Activated naive CD8-positive, alpha-beta T cell treated with anti-CD3 and anti-CD28 coated beads, Interleukin-2, amount 50 U/mL, for 24 hours (primary cell): ENCODE results near the gene CALHM3.
A peak's percentile ranks its signal among the peaks of the same experiment; 100 is the strongest.

ENCODE experiments used
- ATAC-seq: fragments of 150-1000 bp; cut with Tn5 transposase; one replicate; pipeline ENCODE4 v1.10.0; 2021
- DNase-seq: peaks from one replicate; pipeline ENCODE4 v3.0.0; 2021
- H3K27ac Mint-ChIP-seq: one replicate; pipeline ENCODE4 v1.8.0; 2021; ENCODE audit warnings: mild to moderate bottlenecking, mixed read lengths
- H3K27me3 Mint-ChIP-seq: one replicate; pipeline ENCODE4 v1.8.0; 2021; ENCODE audit warnings: mixed read lengths
- H3K36me3 Mint-ChIP-seq: one replicate; pipeline ENCODE4 v1.8.0; 2021; ENCODE audit warnings: low read depth, mixed read lengths
- H3K4me1 Mint-ChIP-seq: one replicate; pipeline ENCODE4 v1.8.0; 2021; ENCODE audit warnings: mixed read lengths
- H3K4me3 Mint-ChIP-seq: one replicate; pipeline ENCODE4 v1.8.0; 2021; ENCODE audit warnings: mild to moderate bottlenecking, moderate library complexity, mixed read lengths
- H3K9me3 Mint-ChIP-seq: one replicate; pipeline ENCODE4 v1.8.0; 2021; ENCODE audit warnings: mixed read lengths

CALHM3 gene

DNA sequence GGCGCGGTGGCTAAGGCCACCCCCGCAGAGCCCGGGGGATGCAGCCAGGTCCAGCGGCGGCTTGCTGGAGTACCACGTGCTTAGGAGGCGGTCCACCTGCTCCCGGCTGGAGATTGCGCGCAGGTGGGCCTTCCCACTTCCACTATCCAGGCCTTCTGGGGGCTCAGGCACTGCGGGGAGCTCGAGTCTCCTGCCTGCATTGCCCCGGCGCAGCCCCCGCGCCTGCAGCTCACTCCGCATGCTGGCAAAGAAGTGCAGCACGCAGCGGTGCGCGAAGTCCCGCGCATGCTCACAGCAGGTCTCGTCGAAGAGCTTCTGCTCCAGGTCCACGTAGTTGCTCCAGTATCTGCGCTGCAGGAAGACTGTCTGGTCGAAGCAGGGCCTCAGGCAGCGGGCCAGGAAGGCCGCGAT is 5.8 kb downstream of the CALHM3 start:
- Mint-ChIP-seq H3K27me3 (peaks cover 3% of the 10 kb centered on the region), H3K9me3 (no peaks in the 10 kb centered on the region), H3K4me1 (peaks cover 23% of the 10 kb centered on the region), H3K36me3 (peaks cover 2% of the 10 kb centered on the region), H3K27ac (no peak overlapping the region), H3K4me3 (no peak overlapping the region)
- ATAC-seq (no peak), DNase-seq (no peak)

DNA sequence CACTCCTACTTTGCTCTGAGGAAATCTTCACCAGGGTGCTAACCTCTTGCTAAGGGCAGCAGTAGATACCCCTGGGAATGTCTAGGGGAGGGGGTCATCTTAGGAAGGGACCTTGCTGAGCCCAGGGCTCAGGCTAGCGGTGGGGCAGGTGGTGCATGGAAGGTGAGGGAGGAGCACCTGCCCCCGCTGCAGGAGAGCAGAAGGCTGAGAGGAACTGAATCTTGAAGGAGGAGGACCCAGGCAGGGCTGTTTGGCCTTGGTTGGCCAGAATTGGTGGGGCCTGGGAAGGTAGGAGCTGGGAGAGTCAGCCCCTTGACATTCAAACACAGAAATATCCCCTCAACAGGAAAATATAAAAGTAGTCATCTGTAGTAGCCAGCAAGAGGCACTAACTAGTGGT is 7.0 kb downstream of the CALHM3 start:
- ATAC-seq (no peak), DNase-seq (no peak)
- Mint-ChIP-seq H3K9me3 (no peaks in the 10 kb centered on the region), H3K4me3 (peak overlapping the region; percentile 54), H3K27ac (peak overlapping the region; percentile 67), H3K36me3 (peaks cover 2% of the 10 kb centered on the region), H3K27me3 (peaks cover 3% of the 10 kb centered on the region), H3K4me1 (peaks cover 27% of the 10 kb centered on the region)

DNA sequence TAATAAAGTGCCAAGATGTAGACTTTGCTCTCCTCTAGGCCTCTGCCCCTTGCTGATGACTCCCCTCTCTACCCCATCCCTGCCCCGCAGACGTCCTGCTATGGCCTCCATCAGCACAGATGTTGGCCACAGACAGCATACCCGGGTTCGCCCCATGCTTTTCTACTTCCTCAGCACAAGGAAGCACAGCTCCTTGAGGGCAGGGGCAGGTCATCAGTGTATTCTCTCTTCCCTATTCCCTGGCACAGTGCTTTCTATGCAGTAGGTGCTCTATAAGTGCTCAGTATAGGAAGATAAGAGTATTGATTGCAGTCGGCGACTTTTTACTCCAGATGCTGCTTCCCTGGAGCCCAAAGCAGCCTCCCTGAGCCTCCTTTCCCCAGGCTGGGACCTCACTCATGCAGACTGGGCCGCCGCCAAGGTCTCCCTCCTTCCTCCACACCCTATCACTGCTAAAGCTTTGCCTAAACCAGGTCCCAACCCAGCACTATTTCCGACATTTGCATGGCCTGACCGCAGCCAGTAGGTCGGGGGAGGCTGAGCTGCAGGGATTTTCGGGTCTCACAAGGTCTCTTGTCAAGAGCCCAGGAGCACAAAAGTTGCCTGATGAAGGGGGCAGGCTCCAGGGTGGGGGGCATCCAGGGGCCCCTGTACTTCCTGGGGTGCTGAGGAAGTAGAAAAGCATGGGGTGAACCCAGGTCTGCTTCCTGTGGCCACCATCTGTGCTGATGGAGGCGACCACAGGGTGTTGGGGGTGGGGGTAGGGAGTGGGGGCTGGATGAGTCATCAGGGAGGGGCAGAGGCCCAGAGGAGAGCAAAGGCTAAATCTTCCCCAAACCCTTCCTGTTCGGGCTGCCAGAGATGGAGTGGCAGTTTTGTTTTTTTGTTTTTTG is 8.0 kb downstream of the CALHM3 start:
- peaks cover 27% of the 10 kb centered on the region for H3K4me1 Mint-ChIP-seq
- peaks cover 3% of the 10 kb centered on the region for H3K27me3 Mint-ChIP-seq
- no peaks in the 10 kb centered on the region for H3K9me3 Mint-ChIP-seq
- peak; percentile 92 for ATAC-seq
- peaks cover 2% of the 10 kb centered on the region for H3K36me3 Mint-ChIP-seq
- peak; percentile 72 for DNase-seq
- peak overlapping the region; percentile 67 for H3K27ac Mint-ChIP-seq
- H3K4me3 Mint-ChIP-seq = peak overlapping the region; percentile 54

DNA sequence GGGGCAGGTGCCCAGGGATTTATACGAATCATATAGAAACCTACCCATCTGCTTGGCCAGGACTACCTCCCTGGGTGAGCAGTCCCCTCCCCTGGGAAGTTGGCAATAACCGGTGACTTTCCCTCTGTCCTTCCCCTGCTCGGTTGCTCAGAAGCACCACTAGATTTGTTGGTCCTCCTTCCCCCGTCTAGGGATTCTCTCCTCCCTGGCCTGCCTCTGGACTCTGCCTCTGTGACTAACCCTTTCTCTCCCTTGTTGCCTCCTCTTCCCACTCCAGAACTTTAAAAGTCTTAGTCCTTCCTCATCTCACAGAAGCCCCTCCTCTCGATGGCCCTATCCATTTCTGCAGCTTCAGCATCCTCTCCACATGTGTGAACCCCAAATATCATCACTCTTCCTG is 9.8 kb downstream of the CALHM3 start:
- no peak overlapping the region for H3K4me3 Mint-ChIP-seq
- H3K27ac Mint-ChIP-seq = no peak overlapping the region
- H3K36me3 Mint-ChIP-seq = peaks cover 2% of the 10 kb centered on the region
- peaks cover 3% of the 10 kb centered on the region for H3K27me3 Mint-ChIP-seq
- H3K4me1 Mint-ChIP-seq = peaks cover 27% of the 10 kb centered on the region
- DNase-seq = no peak
- ATAC-seq = no peak
- H3K9me3 Mint-ChIP-seq = no peaks in the 10 kb centered on the region

DNA sequence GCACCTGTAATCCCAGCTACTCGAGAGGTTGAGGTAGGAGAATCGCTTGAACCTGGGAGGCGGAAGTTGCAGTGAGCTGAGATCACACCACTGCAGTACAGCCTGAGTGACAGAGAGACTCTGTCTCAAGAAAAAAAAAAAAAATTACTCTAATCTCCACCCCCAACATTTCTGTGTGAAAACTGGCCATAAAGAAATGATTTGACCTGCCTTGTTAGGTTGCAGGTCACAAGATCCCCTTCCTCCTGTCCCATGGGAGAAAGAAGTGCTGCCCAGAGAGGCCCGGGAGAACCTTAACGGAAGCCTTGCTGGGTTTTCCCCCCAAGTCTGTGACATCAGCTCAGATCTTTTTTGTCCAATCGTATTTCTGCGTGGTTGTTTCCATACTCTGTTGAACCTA is 11.6 kb downstream of the CALHM3 start:
- Mint-ChIP-seq H3K27ac (no peak overlapping the region), H3K4me3 (no peak overlapping the region), H3K27me3 (peaks cover 3% of the 10 kb centered on the region), H3K4me1 (peaks cover 25% of the 10 kb centered on the region), H3K9me3 (no peaks in the 10 kb centered on the region), H3K36me3 (peaks cover 2% of the 10 kb centered on the region)
- ATAC-seq = no peak
- no peak for DNase-seq

DNA sequence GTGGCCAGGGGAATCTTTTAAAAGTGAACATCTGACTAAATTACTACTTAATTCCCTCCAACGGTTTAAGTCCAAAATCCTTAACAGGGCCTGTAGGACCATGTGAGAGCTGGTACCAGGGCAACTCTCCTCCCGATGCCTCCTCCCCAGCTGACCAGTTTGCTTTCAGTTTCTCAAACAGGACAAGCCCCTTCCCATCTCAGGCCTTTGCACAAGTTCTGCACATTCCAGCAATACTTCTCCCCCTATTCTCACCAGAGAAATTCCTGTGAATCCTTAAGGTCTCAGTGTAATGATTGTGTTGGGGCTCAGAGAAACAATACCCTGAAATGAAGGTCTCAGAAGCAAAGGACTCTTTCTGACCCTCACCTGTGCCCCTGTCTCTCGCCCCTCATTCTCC is 12.3 kb downstream of the CALHM3 start:
- no peak for ATAC-seq
- H3K27ac Mint-ChIP-seq = no peak overlapping the region
- no peak for DNase-seq
- no peaks in the 10 kb centered on the region for H3K9me3 Mint-ChIP-seq
- H3K27me3 Mint-ChIP-seq = peaks cover 3% of the 10 kb centered on the region
- H3K4me3 Mint-ChIP-seq = no peak overlapping the region
- peaks cover 2% of the 10 kb centered on the region for H3K36me3 Mint-ChIP-seq
- peaks cover 18% of the 10 kb centered on the region for H3K4me1 Mint-ChIP-seq

DNA sequence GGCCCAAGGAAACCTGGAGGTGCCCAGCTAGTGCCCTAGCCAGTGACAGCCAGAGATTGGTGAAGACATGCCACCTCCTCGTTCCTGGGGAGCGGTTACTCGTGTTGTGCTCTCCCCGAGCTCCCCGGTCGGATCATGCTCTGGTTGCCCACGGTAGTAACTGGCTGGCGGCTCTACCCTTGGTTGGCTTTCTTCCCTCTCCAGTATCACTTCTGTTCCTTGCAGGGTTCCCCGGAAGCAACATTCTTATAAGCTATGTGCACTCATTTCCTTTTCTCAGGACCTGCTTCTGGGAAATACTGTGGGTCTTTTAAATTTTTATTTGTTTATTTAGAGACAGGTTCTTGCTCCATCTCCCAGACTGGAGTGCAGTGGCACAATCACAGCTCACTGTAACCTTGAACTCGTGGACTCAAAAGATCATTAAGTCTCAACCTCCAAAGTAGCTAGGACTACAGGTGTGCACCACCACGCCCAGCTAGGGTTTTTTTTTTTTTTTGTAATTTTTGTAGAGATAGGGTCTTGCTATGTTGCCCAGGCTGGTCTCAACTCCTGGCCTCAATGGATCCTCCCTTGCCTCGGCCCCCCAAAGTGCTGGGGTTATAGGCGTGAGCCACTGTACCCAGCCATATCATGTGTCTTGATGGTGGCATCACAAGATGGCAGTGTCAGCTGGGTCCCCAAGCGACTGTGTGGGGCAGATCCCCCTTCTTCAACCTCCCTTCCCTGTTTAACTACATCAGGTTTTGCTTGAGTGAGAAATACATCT is 13.4 kb downstream of the CALHM3 start:
- ATAC-seq (no peak), DNase-seq (no peak)
- Mint-ChIP-seq H3K36me3 (peaks cover 2% of the 10 kb centered on the region), H3K4me3 (no peak overlapping the region), H3K9me3 (no peaks in the 10 kb centered on the region), H3K27me3 (peaks cover 2% of the 10 kb centered on the region), H3K27ac (no peak overlapping the region), H3K4me1 (peaks cover 8% of the 10 kb centered on the region)

DNA sequence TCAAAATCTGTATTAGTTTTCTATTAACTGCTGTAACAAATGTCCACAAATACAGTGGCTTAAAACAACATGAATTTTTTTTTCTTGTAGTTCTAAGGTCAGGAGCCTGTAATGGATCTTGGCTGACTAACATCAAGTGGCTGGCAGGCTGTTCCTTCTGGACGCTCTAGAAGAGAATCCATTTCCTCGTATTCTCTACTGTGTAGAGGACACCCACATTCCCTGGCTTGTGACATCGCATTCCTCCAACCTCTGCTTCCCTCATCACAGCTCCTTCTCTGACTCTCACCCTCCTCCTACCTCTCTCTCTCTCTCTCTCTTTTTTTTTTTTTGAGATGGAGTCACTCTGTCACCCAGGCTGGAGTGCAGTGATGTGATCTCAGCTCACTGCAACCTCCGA is 15.5 kb downstream of the CALHM3 start:
- no peak for DNase-seq

DNA sequence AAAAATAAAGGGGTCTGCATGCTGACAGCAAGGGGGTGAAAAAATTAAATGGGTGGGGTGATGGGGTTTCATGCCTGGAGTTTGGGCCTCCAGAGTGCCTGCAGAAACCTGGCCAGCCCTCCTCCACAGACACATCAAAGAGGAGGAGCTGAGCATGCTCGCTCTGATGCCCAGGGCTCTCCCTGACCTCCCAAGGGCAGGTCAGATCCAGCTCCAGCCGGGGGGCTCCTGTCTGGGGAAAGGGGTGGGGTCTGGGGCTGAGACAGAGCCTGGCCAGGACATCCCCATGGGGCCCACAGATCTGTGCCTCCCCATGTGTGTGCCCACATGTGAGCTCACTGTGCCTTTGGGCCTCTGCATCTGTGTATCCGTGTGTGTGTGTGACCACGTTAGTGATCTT is 19.4 kb downstream of the CALHM3 start:
- H3K36me3 Mint-ChIP-seq = no peaks in the 10 kb centered on the region
- DNase-seq = no peak
- H3K4me1 Mint-ChIP-seq = peaks cover 5% of the 10 kb centered on the region
- H3K27me3 Mint-ChIP-seq = no peaks in the 10 kb centered on the region
- ATAC-seq = no peak
- H3K9me3 Mint-ChIP-seq = no peaks in the 10 kb centered on the region
- H3K27ac Mint-ChIP-seq = no peak overlapping the region
- no peak overlapping the region for H3K4me3 Mint-ChIP-seq

More for the DNA sequence above, 15.5 kb downstream of the CALHM3 start:
- ATAC-seq = no peak
- Mint-ChIP-seq H3K4me3 (no peak overlapping the region), H3K9me3 (no peaks in the 10 kb centered on the region), H3K27ac (no peak overlapping the region), H3K27me3 (no peaks in the 10 kb centered on the region), H3K36me3 (no peaks in the 10 kb centered on the region), H3K4me1 (peaks cover 10% of the 10 kb centered on the region)

DNA sequence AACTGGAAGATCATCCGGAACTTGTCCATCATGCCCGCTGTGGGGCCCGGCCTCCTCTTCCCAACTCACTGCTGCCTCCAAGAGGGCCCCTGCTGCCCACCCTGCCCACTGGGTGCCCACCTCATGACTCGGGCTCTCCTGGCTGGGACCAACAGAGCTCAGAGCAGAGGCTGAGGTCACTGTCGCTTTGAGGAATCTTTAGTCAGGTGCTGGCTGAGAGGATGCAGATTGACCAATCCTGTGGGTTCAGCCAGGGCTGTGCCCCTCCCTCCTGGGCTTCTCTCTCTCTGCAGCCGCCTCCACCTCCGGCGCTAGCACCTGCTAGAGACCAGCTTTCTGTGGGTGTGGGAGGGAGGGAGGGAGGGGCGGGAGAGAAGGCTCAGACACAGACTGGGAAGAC is 20.3 kb downstream of the CALHM3 start, which contains the start of gene CALHM1:
CALHM1 (minus strand) TSS at position 181 of the 400 bp plus-strand sequence; CDS start at position 32, 149 bp downstream.
- no peaks in the 10 kb centered on the region for H3K9me3 Mint-ChIP-seq
- no peak within 1 kb of the TSS for H3K27ac Mint-ChIP-seq
- H3K36me3 Mint-ChIP-seq = no peaks in the 10 kb centered on the region
- ATAC-seq (peak; percentile 30), DNase-seq (no peak)
- no peak within 1 kb of the TSS for H3K4me3 Mint-ChIP-seq
- no peaks in the 10 kb centered on the region for H3K27me3 Mint-ChIP-seq
- H3K4me1 Mint-ChIP-seq = peaks cover 5% of the 10 kb centered on the region

DNA sequence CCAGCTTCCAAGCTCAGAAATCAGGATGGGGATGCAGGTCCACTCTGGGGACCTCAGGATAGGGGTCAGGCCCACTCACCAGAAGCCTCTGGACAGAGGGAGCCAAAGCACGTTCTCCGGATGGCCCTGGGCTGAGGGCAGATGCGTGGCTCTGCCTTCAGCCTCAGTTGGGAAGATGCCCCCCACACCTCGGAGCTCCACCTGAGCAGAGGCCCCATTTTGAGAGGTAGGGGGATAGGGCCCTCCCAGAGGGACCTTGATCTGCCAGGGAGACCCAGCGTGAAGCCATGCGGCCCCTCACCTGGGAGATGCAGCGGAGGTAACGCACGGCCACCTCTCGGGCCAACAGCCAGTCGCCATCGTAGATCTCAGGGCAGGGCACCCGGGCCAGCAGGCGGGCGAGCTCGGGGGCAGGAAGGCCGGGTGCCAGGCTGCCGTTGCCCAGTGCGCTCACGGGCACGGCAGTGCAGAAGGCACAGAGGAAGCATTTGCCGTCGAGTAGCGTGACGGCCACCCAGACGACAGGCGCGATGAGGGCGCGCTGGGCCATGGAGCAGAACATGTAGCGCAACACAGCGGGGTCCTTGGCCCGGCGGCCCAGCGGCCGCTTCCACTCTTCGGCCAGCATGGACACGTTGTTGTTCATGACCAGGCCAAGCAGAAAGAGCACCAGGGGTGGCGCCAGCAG is 21.0 kb downstream of the CALHM3 start:
- Mint-ChIP-seq H3K27me3 (no peaks in the 10 kb centered on the region), H3K4me3 (no peak overlapping the region), H3K4me1 (peaks cover 8% of the 10 kb centered on the region), H3K9me3 (no peaks in the 10 kb centered on the region), H3K27ac (no peak overlapping the region), H3K36me3 (no peaks in the 10 kb centered on the region)
- DNase-seq (no peak), ATAC-seq (no peak)

DNA sequence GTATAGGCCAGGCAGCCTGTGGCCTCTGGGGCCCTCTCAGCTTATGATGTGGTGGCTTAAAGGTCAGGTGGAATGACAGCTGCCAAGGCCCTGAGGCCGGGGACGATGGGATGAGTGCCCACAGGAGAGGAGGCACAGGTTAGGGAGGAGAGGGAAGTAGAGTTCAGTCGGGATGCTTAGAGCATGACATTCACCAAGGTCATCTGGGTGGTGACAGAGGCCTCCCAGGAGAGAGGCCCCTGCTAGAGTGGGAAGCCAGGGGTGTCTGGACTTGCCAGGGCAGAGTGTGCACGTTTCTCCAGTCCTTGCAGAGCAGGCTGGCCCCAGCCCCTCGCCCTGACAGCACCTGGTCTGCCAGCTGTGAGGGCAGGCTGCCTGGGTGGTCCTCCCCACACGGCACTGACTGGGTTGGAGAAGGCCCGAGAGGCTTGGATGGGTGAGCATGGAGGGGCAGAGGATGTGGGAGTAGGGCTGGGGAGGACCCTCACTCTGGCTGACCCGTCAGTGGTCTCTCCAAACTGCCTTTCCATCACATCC is 21.8 kb downstream of the CALHM3 start:
- peaks cover 10% of the 10 kb centered on the region for H3K4me1 Mint-ChIP-seq
- DNase-seq (no peak), ATAC-seq (no peak)
- peak overlapping the region; percentile 42 for H3K27ac Mint-ChIP-seq
- H3K9me3 Mint-ChIP-seq = no peaks in the 10 kb centered on the region
- no peak overlapping the region for H3K4me3 Mint-ChIP-seq
- no peaks in the 10 kb centered on the region for H3K36me3 Mint-ChIP-seq
- H3K27me3 Mint-ChIP-seq = no peaks in the 10 kb centered on the region

DNA sequence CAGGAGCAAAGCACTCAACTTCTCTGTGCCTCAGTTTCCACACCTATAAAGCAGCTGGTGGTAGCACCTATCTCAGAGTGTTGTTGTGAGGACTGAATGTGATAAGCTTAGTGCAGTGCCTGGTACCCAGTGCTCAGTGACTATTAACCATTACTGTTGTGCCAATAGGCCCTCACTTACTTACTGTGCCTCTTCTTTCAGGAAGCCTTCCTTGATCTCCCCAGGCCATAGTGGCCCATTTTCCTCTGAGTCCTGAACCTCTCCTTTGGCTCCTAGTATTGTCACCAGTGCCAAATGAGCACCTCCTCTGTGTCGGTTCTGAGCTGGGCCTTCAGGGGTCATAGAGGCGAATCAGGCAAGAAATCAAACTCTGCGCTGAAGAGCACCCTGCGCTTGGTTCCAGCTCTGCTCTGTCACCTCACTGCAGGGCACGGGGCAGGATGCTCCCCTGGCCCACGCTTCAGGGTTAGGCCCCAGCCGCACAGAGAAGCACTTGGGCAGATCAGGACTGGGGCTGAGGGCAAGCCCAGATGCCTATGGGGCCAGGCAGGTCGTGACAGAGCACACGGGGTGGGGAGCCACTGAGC is 22.9 kb downstream of the CALHM3 start:
- Mint-ChIP-seq H3K36me3 (no peaks in the 10 kb centered on the region), H3K4me1 (peaks cover 15% of the 10 kb centered on the region), H3K27me3 (no peaks in the 10 kb centered on the region), H3K4me3 (no peak overlapping the region), H3K9me3 (no peaks in the 10 kb centered on the region), H3K27ac (no peak overlapping the region)
- no peak for DNase-seq
- ATAC-seq = no peak

DNA sequence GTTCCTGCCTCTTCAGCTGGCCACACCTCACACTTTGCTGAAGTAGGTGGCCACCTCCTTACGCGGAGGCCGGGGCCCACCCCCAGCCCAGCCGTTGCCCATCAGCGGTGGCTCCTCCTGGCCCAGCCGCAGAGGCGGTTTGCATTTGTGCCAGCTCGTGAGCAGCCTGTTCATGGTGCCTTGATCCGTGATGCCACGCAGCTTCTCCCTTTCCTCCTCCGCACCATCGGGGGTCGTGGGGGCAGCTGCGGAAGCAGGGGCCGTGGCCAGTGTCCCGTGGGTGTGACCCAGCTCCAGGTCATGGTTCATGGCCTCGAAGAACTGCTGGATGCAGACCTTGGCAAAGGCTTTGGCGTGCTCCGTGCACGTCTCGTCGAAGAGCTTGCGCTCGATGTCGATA is 23.8 kb downstream of the CALHM3 start:
- DNase-seq = no peak
- Mint-ChIP-seq H3K27ac (no peak overlapping the region), H3K27me3 (no peaks in the 10 kb centered on the region), H3K4me3 (no peak overlapping the region), H3K4me1 (peaks cover 23% of the 10 kb centered on the region), H3K36me3 (no peaks in the 10 kb centered on the region), H3K9me3 (no peaks in the 10 kb centered on the region)
- no peak for ATAC-seq
